Stimulated activated CD4-positive, alpha-beta T cell treated with anti-CD3 and anti-CD28 coated beads, Interleukin-2, amount 100 ng/mL, for 4 hours (primary cell): ENCODE results near the gene DHRS12.

Experiments used
- DNase-seq: peaks from one replicate; pipeline ENCODE4 v3.0.0-alpha.2; 2020; ENCODE audit warnings: low read depth

Gene DHRS12

GRCh38 chr13:51806566-51806965 lies 2.6 kb upstream of the DHRS12 start:
- DNase-seq: no peak

DNA sequence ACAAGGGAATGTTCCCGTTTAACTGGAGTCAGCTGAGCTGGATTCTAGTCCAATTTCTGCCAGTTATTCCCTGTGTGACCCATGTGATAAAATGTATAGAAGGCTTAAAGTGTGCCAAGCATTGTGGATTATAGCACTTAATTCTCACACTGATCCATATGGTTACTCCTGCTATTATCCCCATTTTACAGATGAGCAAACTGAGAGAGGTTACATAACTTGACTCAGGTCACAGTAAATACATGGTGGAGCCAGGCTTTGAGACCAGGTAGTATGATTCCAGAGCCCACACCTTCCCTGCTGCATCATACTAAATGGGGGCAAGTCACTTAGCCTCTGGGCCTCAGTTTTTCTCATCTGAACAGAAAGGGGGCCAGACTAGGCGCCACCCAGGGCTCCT lies 2.0 kb upstream of the DHRS12 start:
- no peak for DNase-seq

GRCh38 chr13:51805313-51805712 lies 1.4 kb upstream of the DHRS12 start:
- no peak for DNase-seq

- peak; percentile 24 for DNase-seq
Observed at GRCh38 chr13:51804295-51805172, 571 bp upstream of the DHRS12 start.

- no peak for DNase-seq
Observed at GRCh38 chr13:51802631-51803418, 1.1 kb downstream of the DHRS12 start.

DNA sequence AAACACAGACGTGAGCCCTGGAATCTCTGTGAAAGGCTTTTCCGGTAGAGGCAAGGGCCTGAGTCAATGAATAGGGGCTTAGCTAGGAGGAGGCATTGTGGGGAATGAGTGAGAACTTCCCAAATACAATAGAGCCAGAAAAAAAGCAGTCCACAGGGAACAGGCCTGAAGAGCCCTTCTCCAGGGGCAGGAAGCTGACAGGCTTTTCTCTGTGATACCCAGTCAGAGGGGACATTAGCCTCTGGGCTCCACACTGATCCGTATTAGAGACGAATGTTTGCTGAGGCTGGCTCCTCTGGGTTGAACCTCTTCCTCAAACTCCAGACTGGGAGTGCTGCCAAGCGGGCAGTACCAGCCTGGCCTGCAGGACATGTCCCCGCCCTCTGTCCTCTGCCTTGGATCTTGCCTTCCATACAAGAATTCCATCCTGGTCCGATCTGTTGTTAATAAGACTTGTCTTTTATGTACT lies 2.3 kb downstream of the DHRS12 start:
- no peak for DNase-seq

GRCh38 chr13:51800486-51800885 lies 3.5 kb downstream of the DHRS12 start:
- DNase-seq: no peak

GRCh38 chr13:51799261-51799660 lies 4.7 kb downstream of the DHRS12 start:
- no peak for DNase-seq

DNA sequence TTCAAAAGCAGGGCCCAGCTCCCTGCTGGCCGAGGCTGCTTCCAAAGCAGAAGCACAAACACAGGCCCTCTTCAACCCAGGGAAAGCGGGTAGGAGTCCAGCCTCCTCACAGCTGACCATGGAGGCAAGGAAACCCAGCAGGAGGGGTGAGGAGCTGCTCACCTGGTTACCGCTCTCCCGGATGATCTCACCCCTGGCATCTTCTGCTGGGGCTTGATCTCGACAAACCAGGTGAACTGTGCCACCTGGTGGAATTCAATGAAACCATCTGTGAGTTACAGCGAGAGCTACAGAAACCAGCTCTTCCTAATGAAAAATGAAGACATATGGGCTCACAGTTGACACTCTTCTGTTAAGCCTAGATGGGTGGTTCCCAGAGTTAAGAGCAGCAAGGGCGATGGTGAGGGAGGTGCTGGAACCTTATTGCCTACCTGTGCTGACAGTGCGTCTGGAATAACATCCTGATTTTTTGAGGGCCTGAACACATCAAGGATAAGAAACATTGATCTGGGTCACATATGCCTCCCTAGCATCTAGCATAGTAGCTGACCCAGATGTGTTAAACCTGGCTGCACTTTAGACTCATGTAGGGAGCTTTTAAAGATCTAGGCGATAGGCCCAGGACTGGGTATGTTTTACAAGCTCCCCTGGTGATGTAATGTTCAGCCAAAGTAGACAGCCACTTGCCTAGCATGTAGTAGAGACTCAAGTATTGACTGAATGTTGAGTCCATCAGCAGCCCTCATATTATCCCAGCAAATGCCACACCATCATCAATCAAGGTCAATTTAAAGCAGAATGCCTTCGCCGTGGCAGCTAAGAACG lies 6.1 kb downstream of the DHRS12 start:
- DNase-seq: peak; percentile 61

DNA sequence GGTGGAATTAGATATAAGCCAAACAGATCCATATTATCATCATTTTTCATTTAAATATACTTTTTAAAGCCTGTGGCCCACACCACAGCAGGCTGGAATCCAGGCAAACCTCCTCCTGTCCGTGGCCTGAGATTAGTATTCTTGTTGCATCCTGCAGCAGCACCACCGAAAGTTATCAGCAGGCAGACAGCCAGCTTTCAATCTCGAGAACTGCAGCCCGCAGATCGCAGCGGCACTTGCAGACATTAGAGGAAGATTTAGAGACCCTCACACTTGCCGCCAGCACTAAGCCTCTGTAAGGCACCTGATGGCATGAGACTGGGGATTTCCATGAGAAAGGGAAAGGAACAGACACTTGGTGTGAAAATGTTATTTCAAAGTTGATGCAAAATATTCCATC lies 7.4 kb downstream of the DHRS12 start:
- DNase-seq: no peak

- DNase-seq: no peak
Observed at GRCh38 chr13:51795419-51795818, 8.5 kb downstream of the DHRS12 start.

DNA sequence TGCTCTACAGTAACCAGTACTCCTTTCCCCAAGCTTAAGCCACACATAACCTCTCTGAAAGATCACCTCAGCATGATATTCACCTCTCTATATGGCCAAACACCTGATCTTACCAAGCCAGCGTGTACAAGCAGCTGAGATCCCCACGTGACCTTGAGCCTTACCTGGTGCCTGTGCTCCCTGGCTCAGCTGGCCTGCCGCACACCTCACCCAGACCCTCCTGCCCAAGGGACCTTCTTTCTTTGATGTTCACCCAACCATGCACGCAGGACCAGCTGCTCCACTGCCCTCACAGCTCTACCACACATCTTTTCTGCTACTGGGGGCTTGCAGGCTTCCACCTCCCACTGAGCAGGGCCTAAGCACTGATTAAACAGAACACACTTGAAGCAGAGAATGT lies 9.0 kb downstream of the DHRS12 start:
- no peak for DNase-seq

GRCh38 chr13:51793570-51794271 lies 10.2 kb downstream of the DHRS12 start:
- peak; percentile 65 for DNase-seq

DNA sequence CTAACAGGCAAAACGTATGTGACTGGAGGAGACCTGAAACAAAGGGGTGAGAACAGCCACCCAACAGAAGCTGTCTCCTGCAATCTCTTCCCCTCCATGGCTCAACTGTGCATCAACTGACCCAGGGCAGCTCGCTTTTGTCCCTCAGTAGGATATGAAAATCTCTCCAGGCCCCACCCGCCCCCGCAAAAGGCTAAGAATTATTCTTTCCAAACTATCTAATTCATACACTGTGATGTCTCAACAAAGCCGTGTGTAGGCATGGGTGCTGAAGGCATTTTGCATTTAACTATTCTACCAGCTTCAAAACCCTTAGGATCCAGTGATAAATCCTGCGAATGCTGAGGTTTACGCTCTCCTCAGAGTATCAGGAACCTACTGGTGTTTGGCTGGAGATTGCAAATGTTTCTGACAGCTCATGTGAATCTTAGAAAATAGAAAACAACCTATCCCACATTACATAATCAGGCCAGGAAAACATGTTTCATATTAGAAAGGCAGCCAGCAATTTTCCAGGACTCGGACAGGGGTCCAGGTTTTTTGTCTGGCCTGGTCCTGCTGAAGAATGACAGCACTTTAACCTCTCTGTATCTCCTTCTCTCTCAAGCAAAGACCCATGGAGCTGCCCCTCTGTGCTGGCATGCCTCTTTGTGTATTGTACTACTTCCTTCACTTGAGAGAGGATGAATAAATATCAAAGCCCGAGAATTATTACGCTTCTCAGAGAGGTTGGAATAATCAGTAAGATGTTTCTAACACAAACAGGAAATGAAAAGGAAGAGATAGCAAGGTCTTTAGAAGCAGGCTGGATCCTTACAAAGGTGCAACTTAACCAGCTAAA lies 17.3 kb downstream of the DHRS12 start:
- no peak for DNase-seq

DNA sequence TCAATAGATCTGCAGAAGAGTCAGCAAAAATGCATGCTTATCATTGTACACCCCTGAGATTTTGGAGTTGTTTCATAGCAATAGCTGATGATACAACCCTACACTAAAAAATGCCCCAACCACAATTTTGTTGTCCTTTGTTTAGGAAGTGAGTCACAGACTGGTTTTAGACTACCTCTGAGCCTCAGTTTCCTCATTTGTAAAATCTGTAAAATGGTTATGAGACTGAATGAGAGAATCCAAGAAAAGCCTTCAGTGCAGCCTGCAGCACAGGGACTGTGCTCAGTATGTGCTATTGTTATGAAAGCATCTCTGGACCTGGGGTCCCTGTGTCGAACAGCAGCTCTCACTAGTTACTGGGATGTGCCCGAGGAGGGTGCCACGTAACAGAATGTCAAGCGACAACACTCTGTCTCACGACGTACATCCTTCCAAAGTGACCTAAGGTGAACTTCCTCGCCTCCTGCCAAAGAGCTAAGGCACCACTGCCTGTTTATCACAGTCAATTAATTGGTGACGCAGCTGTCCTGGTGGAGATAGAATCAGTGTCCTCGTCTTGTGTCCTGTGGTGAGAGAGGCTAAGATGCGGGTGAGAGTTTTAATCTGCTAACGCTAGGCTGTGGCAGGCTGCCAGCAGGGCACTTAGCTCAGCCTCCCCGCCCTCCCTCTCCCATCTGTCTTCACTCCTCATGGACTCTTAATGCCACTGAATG lies 18.1 kb downstream of the DHRS12 start:
- no peak for DNase-seq

DNA sequence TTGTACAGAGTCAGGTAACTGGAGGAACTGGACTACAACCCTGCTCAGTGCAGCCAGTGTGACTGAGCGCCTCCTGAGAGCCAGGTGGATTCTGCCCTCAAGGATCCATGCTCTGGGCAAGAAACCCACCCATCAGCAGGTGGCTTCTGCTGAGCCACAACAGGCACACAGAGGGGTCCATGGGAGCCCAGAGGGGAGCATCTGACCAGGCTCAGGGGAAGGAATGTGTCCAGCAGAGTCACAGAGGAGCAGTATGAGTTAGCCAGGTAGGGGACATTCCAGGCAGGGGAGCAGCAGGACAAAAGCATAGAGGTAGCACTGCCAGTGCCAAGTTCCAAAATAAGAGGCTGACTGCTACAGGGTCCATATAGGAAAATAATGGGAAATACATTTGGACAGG lies 19.9 kb downstream of the DHRS12 start:
- DNase-seq: no peak

GRCh38 chr13:51783428-51784094 lies 20.4 kb downstream of the DHRS12 start:
- DNase-seq: no peak

- DNase-seq: no peak
Observed at GRCh38 chr13:51782026-51782710, 21.8 kb downstream of the DHRS12 start.
